SK-N-SH (cell line): ENCODE data around the gene TOM1L2.

Source experiments
- POLR2AphosphoS5 ChIP-seq: IDR thresholded peaks from 2 replicates; pipeline ENCODE4 v1.6.1; 2012; ENCODE audit warnings: low read depth, low read length
- TF ChIP-seq, protein P1 (sequence below): fragments of 200-600 bp; sonication (generic); IDR thresholded peaks from 2 replicates; pipeline ENCODE4 v1.6.1; 2017; ENCODE audit warnings: antibody characterized with exemption, mild to moderate bottlenecking, moderate library complexity

DNA sequence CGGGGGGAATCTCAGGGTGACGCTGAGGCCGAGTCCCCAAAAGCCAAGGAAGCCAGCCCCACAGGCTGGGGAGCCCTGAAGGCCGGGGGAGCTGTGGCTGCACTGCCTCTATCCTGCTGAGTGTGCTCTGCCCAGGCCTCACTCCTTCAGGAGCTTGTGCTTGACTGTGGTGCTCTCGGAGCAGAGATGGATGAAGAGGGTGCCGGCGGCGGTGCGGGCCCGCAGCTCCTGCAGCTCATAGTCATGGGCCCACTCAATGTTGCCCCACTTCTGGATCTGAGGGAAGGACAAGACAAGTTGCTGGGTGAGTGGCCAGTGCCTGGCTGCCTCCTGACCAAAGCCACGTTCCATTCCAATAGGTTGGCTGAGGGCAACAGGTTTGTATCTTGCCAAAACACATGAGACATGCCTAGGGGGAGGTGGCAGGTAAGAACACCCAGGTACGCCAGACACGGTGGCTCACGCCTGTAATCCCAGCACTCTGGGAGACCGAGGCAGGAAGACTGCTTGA is 46.3 kb upstream of the TOM1L2 start:
- TF ChIP-seq, protein P1, sequence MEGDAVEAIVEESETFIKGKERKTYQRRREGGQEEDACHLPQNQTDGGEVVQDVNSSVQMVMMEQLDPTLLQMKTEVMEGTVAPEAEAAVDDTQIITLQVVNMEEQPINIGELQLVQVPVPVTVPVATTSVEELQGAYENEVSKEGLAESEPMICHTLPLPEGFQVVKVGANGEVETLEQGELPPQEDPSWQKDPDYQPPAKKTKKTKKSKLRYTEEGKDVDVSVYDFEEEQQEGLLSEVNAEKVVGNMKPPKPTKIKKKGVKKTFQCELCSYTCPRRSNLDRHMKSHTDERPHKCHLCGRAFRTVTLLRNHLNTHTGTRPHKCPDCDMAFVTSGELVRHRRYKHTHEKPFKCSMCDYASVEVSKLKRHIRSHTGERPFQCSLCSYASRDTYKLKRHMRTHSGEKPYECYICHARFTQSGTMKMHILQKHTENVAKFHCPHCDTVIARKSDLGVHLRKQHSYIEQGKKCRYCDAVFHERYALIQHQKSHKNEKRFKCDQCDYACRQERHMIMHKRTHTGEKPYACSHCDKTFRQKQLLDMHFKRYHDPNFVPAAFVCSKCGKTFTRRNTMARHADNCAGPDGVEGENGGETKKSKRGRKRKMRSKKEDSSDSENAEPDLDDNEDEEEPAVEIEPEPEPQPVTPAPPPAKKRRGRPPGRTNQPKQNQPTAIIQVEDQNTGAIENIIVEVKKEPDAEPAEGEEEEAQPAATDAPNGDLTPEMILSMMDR: no peak
- no peak for TF ChIP-seq POLR2AphosphoS5
